ENCODE results near the gene CTAGE1.

DNA sequence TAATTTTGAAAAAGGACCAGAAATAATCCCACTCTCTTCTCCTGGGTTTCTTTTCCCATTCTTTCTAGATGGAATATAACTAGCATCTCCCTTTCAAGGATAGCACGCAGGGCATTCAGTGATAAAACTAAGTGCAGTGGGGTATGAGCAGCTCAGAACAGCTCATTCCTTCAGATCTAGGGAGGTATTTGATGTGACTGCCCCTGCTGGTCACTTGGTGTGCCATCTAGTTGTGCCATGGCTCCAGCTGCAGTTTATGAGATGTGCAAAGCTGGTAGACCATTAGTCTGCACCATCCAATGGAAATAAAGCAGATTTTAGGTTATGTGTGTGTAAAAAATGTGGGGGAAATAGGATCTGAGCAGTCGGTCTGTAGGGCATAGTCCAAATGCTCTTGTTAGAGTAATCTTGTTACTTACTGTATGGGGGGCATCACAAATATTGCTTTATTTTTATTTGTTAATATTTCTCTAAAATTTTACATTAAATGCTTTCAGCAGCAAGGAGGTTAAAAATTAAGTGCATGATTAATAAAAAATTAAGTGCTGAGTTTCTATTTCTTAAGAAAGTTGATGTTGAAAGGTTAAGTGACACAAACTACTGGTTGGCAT is 38.9 kb downstream of the CTAGE1 start:
- TF ChIP-seq, protein P1, sequence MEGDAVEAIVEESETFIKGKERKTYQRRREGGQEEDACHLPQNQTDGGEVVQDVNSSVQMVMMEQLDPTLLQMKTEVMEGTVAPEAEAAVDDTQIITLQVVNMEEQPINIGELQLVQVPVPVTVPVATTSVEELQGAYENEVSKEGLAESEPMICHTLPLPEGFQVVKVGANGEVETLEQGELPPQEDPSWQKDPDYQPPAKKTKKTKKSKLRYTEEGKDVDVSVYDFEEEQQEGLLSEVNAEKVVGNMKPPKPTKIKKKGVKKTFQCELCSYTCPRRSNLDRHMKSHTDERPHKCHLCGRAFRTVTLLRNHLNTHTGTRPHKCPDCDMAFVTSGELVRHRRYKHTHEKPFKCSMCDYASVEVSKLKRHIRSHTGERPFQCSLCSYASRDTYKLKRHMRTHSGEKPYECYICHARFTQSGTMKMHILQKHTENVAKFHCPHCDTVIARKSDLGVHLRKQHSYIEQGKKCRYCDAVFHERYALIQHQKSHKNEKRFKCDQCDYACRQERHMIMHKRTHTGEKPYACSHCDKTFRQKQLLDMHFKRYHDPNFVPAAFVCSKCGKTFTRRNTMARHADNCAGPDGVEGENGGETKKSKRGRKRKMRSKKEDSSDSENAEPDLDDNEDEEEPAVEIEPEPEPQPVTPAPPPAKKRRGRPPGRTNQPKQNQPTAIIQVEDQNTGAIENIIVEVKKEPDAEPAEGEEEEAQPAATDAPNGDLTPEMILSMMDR (IDR thresholded peaks at IDR 0.05), result peak; percentile 56
- TF ChIP-seq POLR2AphosphoS5 (IDR thresholded peaks at IDR 0.05; ENCODE audit: low read depth, low read length), result no peak
- TF ChIP-seq MXI1 (IDR thresholded peaks at IDR 0.05; ENCODE audit: low read depth, low read length), result no peak
- TF ChIP-seq RCOR1 (IDR thresholded peaks at IDR 0.05; ENCODE audit: low read length), result no peak
- TF ChIP-seq TAF1 (IDR thresholded peaks at IDR 0.05; ENCODE audit: borderline replicate concordance, low read depth, low read length), result no peak
- no peak for TF ChIP-seq NRF1 (IDR thresholded peaks at IDR 0.05; ENCODE audit: low read depth, low read length)
- no peak for TF ChIP-seq EP300 (IDR thresholded peaks at IDR 0.05; ENCODE audit: borderline replicate concordance in 1 of 2, low read depth in 1 of 2, low read length in 1 of 2)
- TF ChIP-seq FOXJ3 (CRISPR knock-in tag; IDR thresholded peaks at IDR 0.05), result no peak
- TF ChIP-seq RFX5 (IDR thresholded peaks at IDR 0.05; ENCODE audit: low read length), result no peak
- TF ChIP-seq ELF1 (IDR thresholded peaks at IDR 0.05), result no peak
- no peak for TF ChIP-seq FOSL2 (IDR thresholded peaks at IDR 0.05; ENCODE audit: borderline replicate concordance, low read depth)
- TF ChIP-seq, protein P2, sequence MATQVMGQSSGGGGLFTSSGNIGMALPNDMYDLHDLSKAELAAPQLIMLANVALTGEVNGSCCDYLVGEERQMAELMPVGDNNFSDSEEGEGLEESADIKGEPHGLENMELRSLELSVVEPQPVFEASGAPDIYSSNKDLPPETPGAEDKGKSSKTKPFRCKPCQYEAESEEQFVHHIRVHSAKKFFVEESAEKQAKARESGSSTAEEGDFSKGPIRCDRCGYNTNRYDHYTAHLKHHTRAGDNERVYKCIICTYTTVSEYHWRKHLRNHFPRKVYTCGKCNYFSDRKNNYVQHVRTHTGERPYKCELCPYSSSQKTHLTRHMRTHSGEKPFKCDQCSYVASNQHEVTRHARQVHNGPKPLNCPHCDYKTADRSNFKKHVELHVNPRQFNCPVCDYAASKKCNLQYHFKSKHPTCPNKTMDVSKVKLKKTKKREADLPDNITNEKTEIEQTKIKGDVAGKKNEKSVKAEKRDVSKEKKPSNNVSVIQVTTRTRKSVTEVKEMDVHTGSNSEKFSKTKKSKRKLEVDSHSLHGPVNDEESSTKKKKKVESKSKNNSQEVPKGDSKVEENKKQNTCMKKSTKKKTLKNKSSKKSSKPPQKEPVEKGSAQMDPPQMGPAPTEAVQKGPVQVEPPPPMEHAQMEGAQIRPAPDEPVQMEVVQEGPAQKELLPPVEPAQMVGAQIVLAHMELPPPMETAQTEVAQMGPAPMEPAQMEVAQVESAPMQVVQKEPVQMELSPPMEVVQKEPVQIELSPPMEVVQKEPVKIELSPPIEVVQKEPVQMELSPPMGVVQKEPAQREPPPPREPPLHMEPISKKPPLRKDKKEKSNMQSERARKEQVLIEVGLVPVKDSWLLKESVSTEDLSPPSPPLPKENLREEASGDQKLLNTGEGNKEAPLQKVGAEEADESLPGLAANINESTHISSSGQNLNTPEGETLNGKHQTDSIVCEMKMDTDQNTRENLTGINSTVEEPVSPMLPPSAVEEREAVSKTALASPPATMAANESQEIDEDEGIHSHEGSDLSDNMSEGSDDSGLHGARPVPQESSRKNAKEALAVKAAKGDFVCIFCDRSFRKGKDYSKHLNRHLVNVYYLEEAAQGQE (IDR thresholded peaks at IDR 0.05; ENCODE audit: low read depth, low read length), result no peak
